ENCODE results near the gene UNC45B. TPM values are rescaled to one million over a fixed set of nuclear protein-coding genes. Genes with fewer than 3 reads are reported as not detected.
"Not testable (repeated sequence)": the region's sequence is repeated elsewhere in the genome, so short reads cannot be mapped to it uniquely, and the experiment has no call there.

UNC45B gene
- total RNA-seq, 2 donors from 2014 or later = 0.14 TPM; not detected in 1

DNA sequence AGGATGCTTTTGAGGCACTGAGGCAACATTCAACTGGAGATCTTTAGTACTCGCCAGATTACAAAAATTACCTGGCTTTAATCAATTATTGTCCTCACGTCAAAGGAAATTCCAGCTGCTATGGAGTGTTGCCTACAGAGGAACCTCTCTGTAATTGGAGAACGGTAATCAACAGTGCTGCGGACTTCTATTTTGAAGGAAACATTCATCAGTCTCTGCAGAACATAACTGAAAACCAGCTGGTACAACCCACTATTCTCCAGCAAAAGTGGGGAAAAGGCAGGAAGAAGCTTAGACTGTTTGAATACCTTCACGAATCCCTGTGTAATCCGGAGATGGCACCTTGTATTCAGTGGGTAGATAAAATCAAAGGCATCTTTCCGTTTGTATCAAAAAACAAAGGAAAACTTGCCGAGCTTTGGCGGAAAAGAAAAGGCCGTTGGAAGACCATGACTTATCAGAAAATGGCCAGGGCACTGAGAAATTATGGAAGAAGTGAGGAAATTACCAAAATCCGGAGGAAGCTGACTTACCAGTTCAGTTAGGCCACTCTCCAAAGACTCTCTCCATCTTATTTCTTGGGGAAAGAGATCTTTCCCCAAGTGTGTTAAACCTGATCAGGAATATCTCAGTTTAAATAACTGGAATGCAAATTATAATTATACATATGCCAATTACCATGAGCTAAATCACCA lies 43.5 kb downstream of the UNC45B start:
- Mint-ChIP-seq H3K36me3 (no peaks in the 10 kb centered on the region), H3K9me3 (no peaks in the 10 kb centered on the region), H3K27ac (no peak overlapping the region), H3K4me3 (no peak overlapping the region), H3K4me1 (ENCODE audit: low read depth in 2 of 2) (peaks cover 19 to 23% of the 10 kb centered on the region in 2 donors), H3K27me3 (no peaks in the 10 kb centered on the region)
- ATAC-seq (no peak), DNase-seq (ENCODE audit: low spot score) (no peak)

DNA sequence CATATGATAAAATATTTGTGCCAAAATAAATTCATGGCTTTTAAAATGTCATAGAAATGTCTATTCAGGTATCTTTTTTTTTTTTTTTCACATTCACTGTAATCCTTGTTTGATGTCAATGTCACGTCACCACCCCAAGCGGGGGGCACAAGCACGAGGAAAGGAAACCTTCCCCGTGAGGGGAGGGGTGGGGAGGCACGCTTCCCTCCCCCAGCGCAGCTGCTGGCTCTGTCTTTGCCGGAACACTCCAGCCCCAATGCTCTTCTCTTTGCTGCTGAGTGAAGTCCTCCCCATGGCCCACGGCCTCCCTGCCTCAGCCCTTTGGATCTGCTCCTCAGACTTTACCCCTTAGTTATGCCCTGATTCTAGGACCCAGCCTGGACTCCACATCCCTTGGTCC lies 45.1 kb downstream of the UNC45B start:
- Mint-ChIP-seq H3K9me3 (no peaks in the 10 kb centered on the region), H3K27me3 (no peaks in the 10 kb centered on the region), H3K27ac (peak overlapping the region in 1 of 2 donors; percentile 55), H3K4me3 (no peak overlapping the region), H3K36me3 (peaks cover 4% of the 10 kb centered on the region), H3K4me1 (ENCODE audit: low read depth in 2 of 2) (peaks cover 9 to 15% of the 10 kb centered on the region in 2 donors)
- DNase-seq (ENCODE audit: low spot score) (no peak), ATAC-seq (peak in 1 of 2 donors; percentile 53)

DNA sequence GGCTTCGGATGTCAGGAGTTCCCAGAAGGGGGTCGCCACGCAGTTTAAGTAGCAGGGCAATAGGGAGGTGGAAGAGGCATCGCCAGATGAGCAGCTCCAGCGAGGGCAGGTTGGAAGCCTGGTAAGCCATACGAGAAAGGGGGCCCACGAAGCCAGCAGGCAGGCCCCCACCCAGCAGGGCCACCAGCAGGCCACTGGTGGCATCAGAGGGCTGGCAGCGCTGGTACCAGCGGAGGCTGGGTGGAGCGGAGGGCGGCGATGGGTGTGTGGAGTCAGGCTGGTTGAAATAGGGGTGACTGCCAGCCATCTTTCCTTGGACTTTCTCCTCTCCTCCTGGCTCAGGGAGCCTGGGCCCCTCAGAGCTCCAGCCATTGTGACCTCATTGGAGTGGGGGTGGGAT lies 46.4 kb downstream of the UNC45B start, which contains the start of gene SLC35G3:
SLC35G3 (minus strand) TSS at position 393 of the 400 bp plus-strand sequence; CDS start at position 307, 86 bp downstream.
- peak within 1 kb of the TSS in 1 of 2 donors; percentile 55 for H3K27ac Mint-ChIP-seq
- not testable (repeated sequence) for H3K27me3 Mint-ChIP-seq; H3K9me3 Mint-ChIP-seq; DNase-seq (ENCODE audit: low spot score); H3K4me3 Mint-ChIP-seq; H3K4me1 Mint-ChIP-seq (ENCODE audit: low read depth in 2 of 2); ATAC-seq; H3K36me3 Mint-ChIP-seq

DNA sequence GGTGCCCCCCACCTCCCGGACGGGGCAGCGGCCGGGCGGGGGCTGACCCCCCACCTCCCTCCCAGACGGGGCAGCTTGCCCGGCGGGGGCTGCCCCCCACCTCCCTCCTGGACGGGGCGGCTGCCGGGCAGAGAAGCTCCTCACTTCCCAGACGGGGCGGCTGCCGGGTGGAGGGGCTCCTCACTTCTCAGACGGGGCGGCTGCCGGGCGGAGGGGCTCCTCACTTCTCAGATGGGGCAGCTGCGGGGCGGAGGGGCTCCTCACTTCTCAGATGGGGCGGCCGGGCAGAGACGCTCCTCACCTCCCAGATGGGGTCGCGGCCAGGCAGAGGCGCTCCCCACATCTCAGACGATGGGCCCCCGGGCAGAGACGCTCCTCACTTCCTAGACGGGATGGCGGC lies 47.4 kb downstream of the UNC45B start:
- H3K4me3 Mint-ChIP-seq; H3K4me1 Mint-ChIP-seq (ENCODE audit: low read depth in 2 of 2); ATAC-seq; H3K9me3 Mint-ChIP-seq; H3K27me3 Mint-ChIP-seq; H3K36me3 Mint-ChIP-seq; H3K27ac Mint-ChIP-seq; DNase-seq (ENCODE audit: low spot score): not testable (repeated sequence)

DNA sequence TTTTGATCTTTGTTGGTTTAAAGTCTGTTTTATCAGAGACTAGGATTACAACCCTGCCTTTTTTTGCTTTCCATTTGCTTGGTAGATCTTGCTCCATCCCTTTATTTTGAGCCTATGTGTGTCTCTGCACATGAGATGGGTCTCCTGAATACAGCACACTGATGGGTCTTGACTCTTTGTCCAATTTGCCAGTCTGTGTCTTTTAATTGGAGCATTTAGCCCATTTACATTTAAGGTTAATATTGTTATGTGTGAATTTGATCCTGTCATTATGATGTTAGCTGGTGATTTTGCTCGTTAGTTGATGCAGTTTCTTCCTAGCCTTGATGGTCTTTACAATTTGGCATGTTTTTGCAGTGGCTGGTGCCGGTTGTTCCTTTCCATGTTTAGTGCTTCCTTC lies 55.0 kb downstream of the UNC45B start:
- peaks cover 27% of the 10 kb centered on the region for H3K36me3 Mint-ChIP-seq
- H3K27ac Mint-ChIP-seq; H3K4me3 Mint-ChIP-seq; ATAC-seq; H3K27me3 Mint-ChIP-seq; DNase-seq (ENCODE audit: low spot score); H3K4me1 Mint-ChIP-seq (ENCODE audit: low read depth in 2 of 2); H3K9me3 Mint-ChIP-seq: not testable (repeated sequence)

DNA sequence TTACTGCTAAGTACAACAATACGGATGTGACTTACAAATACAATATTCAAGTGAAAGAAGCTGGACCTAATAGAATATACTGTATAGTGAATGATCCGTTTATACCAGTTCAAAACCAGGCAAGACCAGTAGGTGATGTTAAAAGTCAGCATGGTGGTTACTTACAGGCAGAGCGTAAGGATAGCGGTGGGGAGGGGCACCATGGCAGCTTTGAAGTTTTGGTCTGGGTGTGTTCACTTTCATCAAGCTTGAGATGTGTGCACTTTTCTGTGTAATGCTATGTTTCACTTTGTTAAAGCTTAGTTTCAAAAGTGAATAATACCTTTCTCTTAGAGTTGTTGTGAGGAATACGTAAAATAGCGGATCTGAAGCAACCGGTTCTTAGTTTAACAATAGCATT lies 63.1 kb downstream of the UNC45B start:
- no peak overlapping the region for H3K27ac Mint-ChIP-seq
- no peak overlapping the region for H3K4me3 Mint-ChIP-seq
- peaks cover 7% of the 10 kb centered on the region for H3K9me3 Mint-ChIP-seq
- DNase-seq (ENCODE audit: low spot score) (no peak), ATAC-seq (no peak)
- H3K36me3 Mint-ChIP-seq = peaks cover 11% of the 10 kb centered on the region
- H3K4me1 Mint-ChIP-seq (ENCODE audit: low read depth in 2 of 2) = peaks cover 41 to 42% of the 10 kb centered on the region in 2 donors
- H3K27me3 Mint-ChIP-seq = no peaks in the 10 kb centered on the region

DNA sequence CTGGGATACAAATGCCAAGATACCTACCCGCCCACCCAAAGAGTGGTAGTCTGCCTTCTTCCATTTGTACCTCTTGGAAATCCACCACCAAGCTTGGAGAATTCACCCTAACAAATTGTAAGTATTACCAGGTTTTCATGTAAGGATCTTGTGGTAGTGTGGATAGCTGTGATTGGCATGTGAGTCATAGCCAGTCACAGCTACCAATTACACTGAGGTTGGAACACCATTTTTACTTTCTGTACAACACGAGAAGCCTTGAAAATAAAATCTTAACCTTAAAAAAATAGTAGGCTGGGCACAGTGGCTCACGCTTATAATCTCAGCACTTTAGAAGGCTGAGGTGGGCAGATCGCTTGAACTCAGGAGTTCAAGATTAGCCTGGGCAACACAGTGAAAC lies 65.1 kb downstream of the UNC45B start:
- H3K4me3 Mint-ChIP-seq = peak overlapping the region; percentile 83
- H3K4me1 Mint-ChIP-seq (ENCODE audit: low read depth in 2 of 2) = peaks cover 51 to 55% of the 10 kb centered on the region in 2 donors
- DNase-seq (ENCODE audit: low spot score) (no peak), ATAC-seq (peak in 1 of 2 donors; percentile 59)
- peaks cover 7% of the 10 kb centered on the region for H3K9me3 Mint-ChIP-seq
- peaks cover 11% of the 10 kb centered on the region for H3K36me3 Mint-ChIP-seq
- H3K27me3 Mint-ChIP-seq = no peaks in the 10 kb centered on the region
- H3K27ac Mint-ChIP-seq = peak overlapping the region; percentile 88

DNA sequence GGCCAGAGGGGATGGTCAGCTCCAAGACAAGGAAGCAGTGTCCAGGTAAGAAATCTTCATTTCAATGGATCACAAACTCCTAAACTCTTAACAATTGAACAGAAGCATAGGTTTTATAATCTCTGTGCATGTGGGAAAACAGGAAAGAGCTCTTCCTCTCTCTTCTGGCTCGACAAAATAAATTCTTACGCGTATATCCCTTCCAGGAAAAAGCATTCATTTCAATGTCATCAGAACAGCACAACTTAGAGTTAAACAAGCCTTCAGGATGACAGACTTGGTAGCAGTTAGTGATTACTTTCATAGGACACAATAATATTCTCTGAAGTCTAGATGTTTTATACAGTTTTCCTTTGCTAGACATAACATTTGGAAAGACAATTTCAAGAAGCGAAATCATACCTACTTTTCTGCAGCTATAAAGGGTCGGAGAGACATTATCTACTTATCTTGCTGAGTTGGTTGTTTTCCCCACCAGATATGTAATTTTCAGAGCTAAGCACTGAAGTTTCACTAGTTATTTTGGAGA lies 65.9 kb downstream of the UNC45B start:
- Mint-ChIP-seq H3K4me3 (peak overlapping the region; percentile 83), H3K4me1 (ENCODE audit: low read depth in 2 of 2) (peaks cover 55 to 61% of the 10 kb centered on the region in 2 donors), H3K9me3 (peaks cover 7% of the 10 kb centered on the region), H3K27ac (peak overlapping the region; percentile 88), H3K27me3 (no peaks in the 10 kb centered on the region), H3K36me3 (peaks cover 11% of the 10 kb centered on the region)
- ATAC-seq = no peak
- DNase-seq (ENCODE audit: low spot score) = no peak

DNA sequence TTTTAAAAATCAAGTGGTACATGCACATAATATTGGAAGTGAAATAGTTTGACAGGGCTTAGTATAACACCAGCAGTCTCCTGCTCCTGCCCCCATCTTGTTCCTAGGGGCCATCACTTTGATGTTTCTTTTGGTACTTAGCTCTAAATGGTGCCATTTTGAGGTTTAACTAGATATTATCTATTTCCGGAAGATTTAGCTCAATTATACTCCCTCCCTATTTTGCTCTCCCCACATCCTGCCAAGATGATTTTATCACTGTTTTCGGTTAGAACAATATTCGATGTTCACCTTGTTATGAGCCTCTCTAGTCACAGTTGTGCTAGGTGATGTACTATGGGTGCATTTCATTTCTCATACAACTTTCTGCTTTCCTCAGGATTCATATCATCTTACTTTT lies 66.6 kb downstream of the UNC45B start:
- Mint-ChIP-seq H3K4me3 (peak overlapping the region; percentile 83), H3K27ac (peak overlapping the region; percentile 88), H3K36me3 (peaks cover 11% of the 10 kb centered on the region), H3K27me3 (no peaks in the 10 kb centered on the region), H3K4me1 (ENCODE audit: low read depth in 2 of 2) (peaks cover 62 to 68% of the 10 kb centered on the region in 2 donors), H3K9me3 (peaks cover 7% of the 10 kb centered on the region)
- ATAC-seq (peak; percentile 60 to 74), DNase-seq (ENCODE audit: low spot score) (peak; percentile 62)

DNA sequence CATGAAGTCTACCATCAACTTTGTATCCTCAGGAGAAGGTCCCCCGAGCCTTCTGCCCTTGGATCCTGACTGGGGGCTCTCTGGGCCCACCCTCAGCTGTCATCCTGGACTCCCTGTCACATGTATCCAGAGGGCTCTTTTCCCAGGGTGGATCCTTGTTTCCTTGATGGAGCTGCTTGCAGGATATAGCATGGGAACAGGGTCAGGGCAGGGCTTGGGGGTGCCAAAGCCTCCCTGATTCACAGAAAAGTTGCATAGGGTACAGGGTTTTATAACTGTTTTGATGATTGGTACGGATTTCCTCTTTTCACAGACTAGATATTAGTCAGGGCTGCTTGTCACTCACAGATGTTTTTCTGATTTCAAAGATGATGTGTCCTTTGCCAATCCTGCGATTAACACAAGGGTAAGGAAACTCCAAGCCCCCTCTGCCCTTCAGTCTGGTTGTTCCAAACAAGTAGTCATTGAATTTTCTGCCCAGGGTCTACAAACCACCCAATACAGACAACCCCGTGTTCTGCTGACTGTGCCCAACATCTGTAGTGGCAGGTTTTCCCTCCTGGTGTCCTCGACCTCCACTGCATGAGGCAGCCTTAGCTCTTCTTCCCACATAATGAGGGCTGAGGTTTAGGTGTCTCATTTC lies 67.1 kb downstream of the UNC45B start:
- Mint-ChIP-seq H3K9me3 (peaks cover 7% of the 10 kb centered on the region), H3K27ac (peak overlapping the region; percentile 88), H3K36me3 (peaks cover 11% of the 10 kb centered on the region), H3K27me3 (no peaks in the 10 kb centered on the region), H3K4me3 (peak overlapping the region; percentile 83), H3K4me1 (ENCODE audit: low read depth in 2 of 2) (peaks cover 63 to 71% of the 10 kb centered on the region in 2 donors)
- DNase-seq (ENCODE audit: low spot score) (no peak), ATAC-seq (peak; percentile 62 to 77)

DNA sequence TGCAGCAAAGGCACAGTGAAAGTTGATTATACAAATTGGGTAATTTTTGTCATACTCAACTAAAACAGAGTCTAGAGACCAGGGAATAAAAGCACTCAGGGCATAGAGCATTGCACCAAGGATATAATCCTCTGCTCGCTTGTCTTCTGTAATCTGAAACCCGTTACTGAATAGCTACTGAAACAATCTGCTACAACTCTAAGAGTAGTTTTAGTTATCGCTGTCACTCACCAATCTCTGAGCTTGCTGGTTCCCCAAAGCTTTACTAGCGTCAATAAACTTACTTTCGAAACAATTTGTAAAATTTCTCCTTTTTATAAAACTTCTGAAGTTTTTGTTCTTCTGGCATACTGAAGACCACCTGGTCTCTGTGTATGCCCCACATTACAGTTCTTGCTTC lies 69.5 kb downstream of the UNC45B start:
- Mint-ChIP-seq H3K4me1 (ENCODE audit: low read depth in 2 of 2) (peaks cover 56 to 63% of the 10 kb centered on the region in 2 donors), H3K36me3 (peaks cover 11% of the 10 kb centered on the region), H3K4me3 (no peak overlapping the region), H3K27me3 (no peaks in the 10 kb centered on the region), H3K9me3 (peaks cover 7% of the 10 kb centered on the region), H3K27ac (peak overlapping the region; percentile 88)
- ATAC-seq (no peak), DNase-seq (ENCODE audit: low spot score) (no peak)

DNA sequence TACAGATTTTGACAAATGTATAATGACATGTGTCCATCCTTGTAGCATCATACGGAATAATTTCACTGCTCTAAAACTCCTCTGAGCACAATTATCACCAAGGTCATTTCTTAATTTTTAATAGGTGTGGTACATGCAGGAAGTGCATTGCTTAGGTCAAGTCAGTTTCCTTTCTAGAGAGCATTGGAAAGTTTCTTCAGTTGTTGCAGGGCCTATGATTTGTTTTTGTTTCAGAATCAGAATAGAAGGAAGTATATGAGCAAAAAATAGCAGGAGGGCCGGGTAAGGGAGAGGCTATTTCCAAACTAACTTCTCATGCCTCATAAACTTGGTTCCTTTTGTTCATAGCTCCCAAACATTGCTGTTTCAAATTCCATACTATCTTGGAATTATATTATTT lies 71.3 kb downstream of the UNC45B start:
- H3K27me3 Mint-ChIP-seq = no peaks in the 10 kb centered on the region
- DNase-seq (ENCODE audit: low spot score) = no peak
- H3K9me3 Mint-ChIP-seq = peaks cover 4% of the 10 kb centered on the region
- H3K4me1 Mint-ChIP-seq (ENCODE audit: low read depth in 2 of 2) = peaks cover 38 to 45% of the 10 kb centered on the region in 2 donors
- peak in 1 of 2 donors; percentile 52 for ATAC-seq
- peak overlapping the region; percentile 59 for H3K4me3 Mint-ChIP-seq
- peak overlapping the region; percentile 78 to 95 for H3K27ac Mint-ChIP-seq
- H3K36me3 Mint-ChIP-seq = peaks cover 5% of the 10 kb centered on the region

DNA sequence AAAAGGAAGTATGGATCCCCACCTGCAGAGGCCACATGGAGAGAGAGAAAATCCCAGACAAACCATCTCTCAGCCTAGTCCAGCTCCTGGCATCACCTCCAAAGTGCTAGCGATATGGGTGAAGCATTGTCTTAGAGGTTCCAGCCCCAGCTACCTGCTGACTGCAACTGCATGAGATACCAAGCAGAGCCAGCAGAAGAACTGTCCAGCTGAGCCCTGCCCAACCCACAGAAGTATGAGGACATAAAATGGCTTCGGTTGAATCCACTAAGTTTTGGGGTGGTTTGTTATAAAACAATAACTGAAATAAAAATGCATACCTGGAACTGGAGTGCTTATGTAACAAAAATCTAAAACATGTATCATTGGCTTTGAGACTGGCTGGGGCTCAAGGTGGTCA lies 74.8 kb downstream of the UNC45B start:
- H3K27me3 Mint-ChIP-seq = no peaks in the 10 kb centered on the region
- ATAC-seq (no peak), DNase-seq (ENCODE audit: low spot score) (no peak)
- H3K4me3 Mint-ChIP-seq = no peak overlapping the region
- H3K4me1 Mint-ChIP-seq (ENCODE audit: low read depth in 2 of 2) = peaks cover 13 to 15% of the 10 kb centered on the region in 2 donors
- no peak overlapping the region for H3K27ac Mint-ChIP-seq
- peaks cover 5% of the 10 kb centered on the region for H3K36me3 Mint-ChIP-seq
- H3K9me3 Mint-ChIP-seq = peaks cover 4% of the 10 kb centered on the region

DNA sequence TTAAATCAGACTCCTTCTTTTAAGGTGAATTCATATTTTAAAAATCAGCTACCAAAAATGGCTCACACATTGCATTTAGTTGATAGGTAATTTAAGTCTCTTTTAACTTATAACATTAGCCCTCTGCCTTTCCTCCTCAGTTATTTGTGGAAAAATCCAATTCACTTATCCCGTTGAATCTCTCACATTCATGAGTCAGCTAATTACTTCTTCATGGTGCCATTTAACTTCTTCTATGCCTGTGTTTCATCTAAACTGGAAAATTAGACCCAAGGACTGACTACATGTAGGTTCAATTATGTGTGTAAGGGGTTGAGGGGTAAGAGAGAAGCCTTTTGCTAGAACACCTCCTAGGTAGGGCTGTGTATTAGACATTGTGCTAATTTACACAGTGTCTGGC lies 76.8 kb downstream of the UNC45B start:
- H3K36me3 Mint-ChIP-seq = peaks cover 5% of the 10 kb centered on the region
- ATAC-seq (no peak), DNase-seq (ENCODE audit: low spot score) (no peak)
- H3K4me3 Mint-ChIP-seq = no peak overlapping the region
- H3K9me3 Mint-ChIP-seq = peaks cover 4% of the 10 kb centered on the region
- H3K27ac Mint-ChIP-seq = no peak overlapping the region
- peaks cover under 1 to 5% of the 10 kb centered on the region in 2 donors for H3K4me1 Mint-ChIP-seq (ENCODE audit: low read depth in 2 of 2)
- no peaks in the 10 kb centered on the region for H3K27me3 Mint-ChIP-seq
